NCI-H1694 (cell line): Measurements from ENCODE around the gene OR2K2.
"Not testable (repeated sequence)": the region's sequence is repeated elsewhere in the genome, so short reads cannot be mapped to it uniquely, and the experiment has no call there.

Source experiments
- DNase-seq: peaks from one replicate; lab custom pipeline; 2025; lab: John Stamatoyannopoulos, UW

The OR2K2 gene

GRCh38 chr9:111298111-111298510, 31.9 kb downstream of the OR2K2 start:
- no peak for DNase-seq

- no peak for DNase-seq
Observed at GRCh38 chr9:111297066-111297824, 32.8 kb downstream of the OR2K2 start.

- no peak for DNase-seq
Observed at GRCh38 chr9:111294691-111295451, 35.2 kb downstream of the OR2K2 start.

- DNase-seq, result no peak
Observed at GRCh38 chr9:111287127-111287526, 42.9 kb downstream of the OR2K2 start.

GRCh38 chr9:111284703-111285102, 45.3 kb downstream of the OR2K2 start:
- DNase-seq, result no peak

GRCh38 chr9:111282845-111283244, 47.2 kb downstream of the OR2K2 start:
- no peak for DNase-seq

GRCh38 chr9:111280795-111281194, 49.2 kb downstream of the OR2K2 start:
- DNase-seq, result not testable (repeated sequence)
